HG02973 (cell line): ENCODE results near the gene SH3BP1.
"Not testable (repeated sequence)": the region's sequence is repeated elsewhere in the genome, so short reads cannot be mapped to it uniquely, and the experiment has no call there.

Experiments used
- ATAC-seq: cut with Tn5 transposase; IDR thresholded peaks from one replicate; pipeline ENCODE4 v1.9.1; 2021; ENCODE audit warnings: moderate library complexity; ENCODE audit not compliant: unreplicated experiment

The SH3BP1 gene

DNA sequence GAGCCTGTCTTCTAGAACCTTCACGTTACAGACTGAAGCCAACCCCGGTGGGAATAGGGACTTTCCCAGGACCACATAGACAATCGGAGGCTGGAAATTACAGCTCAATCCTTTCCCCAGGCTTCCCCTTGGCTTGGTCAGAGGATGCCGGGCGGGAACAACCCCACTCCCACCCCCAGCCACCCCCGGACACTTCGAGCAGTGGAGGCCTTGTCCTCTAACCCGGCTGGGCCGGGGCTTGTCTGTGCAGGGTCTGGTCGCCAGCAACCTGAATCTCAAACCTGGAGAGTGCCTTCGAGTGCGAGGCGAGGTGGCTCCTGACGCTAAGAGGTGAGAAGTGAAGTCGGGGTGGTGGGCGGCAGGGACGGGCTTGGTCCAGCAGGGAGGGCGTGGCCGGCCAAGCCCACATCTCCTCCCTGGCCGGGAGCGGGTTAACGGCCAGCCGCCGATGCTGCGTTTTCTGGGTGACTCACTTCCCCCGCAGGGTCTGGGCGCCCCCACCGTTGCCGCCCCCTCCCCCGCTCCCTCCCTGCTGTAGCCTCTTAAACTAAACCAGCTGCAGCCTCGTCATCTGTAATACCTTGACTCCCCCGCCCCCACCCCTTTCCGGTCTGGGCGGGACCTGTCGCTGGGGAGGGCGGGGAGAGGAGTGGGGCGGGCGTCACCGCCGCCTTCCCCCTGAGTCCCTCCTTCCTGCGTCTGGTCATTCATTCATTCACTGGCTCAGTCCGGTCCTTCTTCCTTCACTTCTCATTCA lies 37.4 kb downstream of the SH3BP1 start:
- no peak for ATAC-seq

DNA sequence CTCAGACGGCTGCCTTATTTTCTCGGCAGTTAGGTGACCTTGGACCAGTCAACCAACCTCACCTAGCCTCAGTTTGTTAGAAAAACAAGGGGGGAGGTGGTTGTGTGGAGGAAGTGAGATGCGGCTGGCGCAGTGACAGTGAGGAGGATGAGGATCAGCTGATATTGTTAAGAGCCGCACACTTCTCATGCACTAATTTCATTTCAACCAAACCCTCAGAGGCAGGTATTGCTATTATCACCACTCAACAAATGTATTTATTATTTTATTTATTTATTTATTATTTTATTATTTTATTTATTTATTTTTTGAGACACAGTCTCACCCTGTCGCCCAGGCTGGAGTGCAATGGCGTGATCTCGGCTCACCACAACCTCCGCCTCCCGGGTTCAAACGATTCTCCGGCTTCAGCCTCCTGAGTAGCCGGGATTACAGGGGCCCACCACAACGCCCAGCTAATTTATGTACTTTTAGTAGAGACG lies 38.1 kb downstream of the SH3BP1 start:
- ATAC-seq, result no peak

DNA sequence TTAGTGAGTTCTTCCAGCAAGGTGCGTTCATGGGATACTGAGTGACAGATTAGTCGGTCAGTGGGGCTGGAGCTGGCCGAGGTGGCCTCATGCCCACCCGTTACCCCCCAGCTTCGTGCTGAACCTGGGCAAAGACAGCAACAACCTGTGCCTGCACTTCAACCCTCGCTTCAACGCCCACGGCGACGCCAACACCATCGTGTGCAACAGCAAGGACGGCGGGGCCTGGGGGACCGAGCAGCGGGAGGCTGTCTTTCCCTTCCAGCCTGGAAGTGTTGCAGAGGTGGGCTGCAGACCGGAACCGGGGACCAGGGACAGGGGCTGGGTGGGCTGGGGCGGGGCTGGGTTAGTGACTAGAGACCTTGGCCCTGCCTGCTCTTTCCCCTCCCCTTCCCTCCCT lies 38.9 kb downstream of the SH3BP1 start:
- ATAC-seq, result no peak

DNA sequence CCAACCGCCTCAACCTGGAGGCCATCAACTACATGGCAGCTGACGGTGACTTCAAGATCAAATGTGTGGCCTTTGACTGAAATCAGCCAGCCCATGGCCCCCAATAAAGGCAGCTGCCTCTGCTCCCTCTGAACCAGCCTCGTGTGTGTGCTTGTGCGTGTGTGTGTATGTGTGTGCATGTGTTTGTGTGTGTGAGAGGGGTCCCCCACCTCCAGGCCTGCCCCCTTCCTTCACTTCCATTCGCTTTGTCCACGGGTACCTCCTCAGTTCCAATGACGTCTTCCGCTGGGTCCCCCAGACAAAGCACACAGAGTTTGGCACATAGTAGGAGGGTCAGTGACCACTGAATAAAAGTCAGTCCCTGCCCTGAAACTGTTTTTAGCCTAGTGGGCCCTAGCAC lies 40.2 kb downstream of the SH3BP1 start:
- ATAC-seq, result no peak

DNA sequence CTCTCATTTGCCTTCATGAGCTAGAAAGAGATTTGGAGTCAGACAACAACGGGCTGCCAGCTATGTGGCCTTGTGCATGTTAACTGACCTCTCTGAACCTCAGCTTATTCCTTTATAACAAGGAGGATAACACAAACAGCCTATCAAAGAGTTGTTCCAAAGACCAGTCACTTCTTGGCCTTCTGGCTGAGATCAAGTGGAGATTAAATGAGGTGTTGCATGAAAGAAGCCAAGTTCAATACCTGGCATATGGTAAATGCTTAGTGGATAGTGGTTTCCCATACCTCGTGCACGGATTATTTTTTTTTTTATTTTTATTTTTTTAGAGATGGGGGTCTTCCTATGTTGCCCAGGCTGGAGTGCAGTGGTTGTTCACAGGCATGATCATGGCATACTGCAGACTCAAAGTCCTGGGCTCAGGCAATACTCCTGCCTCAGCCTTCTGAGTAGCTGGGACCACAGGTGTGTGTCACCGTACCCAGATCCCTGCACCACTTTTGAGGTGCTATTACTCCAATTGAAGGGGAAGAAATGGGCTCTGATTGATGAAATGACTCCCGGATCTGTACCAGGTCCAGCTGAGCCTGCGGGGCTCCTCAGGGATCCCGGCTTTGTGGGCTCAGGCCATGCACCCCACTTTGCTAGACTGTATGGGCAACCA lies 40.9 kb downstream of the SH3BP1 start:
- no peak for ATAC-seq

DNA sequence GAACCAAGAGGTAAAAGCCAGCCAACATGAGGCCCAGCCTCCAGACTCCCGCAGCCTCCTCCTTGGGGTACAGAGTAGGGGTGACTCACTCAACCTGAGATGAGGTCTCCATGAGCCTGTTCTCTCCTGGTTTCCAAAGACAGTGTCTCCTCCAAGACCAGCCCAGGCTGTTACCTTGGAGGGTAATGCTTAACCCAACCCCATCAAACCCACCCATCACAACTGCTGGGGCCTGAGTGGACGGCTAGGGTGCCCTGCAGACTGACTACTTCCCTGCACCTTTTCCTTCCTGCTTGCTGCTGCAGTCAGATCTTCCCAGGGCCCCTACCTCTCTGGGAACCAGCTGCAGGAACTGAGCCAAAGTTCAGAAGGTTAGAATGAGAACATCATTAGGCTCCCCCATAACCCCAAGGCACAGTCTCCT lies 41.5 kb downstream of the SH3BP1 start:
- ATAC-seq, result no peak

DNA sequence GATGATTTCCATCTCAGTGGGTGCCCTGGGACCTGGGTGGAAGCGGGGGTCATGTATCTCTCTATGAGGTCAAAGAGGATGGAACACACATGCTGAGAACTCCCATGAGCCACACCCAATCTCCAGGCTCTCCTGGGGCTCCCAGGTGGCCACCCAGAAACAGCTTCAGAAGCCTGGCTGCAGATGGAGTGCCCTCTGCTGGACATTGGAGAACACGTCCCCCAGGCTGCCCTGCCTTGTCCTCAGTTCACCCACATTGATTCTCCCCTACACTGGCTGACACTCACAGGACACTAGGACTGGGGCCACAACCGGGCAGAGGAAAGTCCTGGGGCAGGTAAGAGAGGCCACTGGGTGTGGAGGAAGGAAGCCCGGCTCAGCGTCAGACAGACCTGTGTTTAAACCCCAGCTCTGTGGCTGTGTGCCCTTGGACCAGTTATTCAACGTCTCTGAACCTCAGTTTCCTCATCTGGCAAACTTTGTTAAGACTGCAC lies 42.1 kb downstream of the SH3BP1 start:
- ATAC-seq, result no peak

DNA sequence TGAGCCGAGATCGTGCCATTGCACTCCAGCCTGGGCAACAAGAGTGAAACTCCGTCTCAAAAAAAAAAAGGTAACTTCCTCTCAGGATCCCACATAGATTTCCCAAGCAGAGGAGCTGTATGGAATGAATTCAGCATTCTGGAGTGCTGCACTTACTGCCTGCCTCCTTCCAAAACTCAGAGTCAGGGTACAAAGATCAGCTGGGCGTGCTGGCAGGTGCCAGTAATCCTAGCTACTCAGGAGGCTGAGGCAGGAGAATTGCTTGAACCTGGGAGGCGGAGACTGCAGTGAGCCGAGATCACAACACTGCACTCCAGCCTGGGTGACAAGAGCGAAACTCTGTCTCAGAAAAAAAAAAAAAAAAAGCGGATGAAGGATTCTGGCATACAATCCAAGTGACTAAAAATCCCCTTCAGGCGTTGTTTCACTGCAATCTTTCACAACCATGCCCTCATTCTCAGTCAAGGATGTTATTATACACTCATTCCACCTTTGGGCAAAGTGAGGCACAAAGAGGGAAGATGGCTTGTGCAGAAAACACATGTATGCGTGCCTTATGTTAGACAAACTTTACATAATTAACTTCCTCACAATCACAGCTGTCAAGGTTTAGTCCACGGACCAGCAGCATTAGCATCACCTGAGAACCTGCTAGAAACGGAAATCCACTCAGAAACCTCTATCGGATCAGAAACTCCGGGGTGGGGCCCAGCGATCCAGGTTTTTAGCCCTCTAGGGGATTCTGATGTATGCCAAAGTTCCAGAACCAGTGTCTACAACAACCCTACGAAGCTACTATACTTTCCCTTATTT lies 45.5 kb downstream of the SH3BP1 start:
- no peak for ATAC-seq

DNA sequence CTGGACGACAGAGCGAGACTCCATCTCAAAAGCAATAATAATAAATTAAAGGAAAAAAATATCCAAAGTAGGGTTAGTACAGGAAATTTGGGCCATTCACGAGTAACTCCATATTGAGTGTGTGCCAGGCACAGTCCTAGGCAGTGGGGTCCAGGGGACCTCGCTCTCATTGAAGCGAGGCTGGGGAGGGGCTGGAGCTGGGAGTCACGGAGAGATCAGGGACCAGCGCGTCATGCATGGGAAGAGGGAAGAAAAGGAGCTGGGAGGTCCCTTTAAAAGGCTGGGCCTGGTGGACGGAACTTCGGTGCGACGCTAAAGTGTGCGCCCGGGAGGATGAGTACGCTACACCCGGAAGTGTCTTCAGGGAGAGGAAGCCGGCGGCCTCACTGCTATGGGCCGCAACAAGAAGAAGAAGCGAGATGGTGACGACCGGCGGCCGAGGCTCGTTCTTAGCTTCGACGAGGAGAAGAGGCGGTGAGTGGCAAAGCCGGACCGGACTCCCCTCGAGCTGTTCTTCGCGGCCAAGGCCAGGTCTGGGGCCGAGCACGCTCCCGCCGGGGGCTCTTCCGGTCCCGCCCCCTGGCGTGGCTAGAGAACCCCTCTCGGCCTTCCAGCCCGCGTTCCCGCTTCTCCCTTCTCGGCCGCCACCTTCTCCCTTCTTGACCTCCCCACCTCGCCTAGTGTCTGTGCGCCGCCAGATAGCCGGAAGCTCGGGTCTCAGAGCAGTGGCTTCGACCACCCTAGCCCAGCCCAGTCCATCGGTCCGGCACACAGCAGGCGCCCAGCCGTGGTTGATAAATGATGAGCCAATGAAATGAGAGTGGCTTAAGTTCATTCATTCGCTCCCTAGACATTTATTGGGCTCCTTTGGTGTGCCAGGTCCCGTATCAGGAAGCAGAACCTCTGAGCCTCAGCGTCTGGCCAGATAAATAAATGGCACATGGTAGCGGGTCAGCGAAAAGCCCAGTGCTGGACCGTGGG lies 46.8 kb downstream of the SH3BP1 start, which contains the start of gene NOL12:
TSS of gene NOL12 (plus strand) at position 342 of the 981 bp plus-strand sequence. CDS start at position 392, 50 bp downstream.
- ATAC-seq, result peak; percentile 51

DNA sequence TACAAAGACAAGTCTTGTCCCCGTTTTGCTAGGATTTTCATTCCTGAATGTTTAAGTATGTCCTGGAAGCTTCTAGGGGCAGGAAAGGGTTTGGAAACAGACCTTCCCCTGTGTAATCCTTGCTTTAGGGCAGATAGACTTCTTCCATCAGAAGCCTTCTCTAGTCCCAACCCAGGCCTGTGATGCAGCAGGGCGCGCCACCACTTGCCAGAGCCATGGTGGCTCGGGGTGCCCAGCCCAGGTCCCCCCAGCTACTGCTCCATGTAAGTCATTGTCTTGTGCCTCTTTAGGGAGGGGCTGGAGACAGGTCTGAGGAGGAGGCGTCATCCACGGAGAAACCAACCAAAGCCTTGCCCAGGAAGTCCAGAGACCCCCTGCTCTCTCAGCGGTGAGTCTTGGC lies 50.9 kb downstream of the SH3BP1 start:
- no peak for ATAC-seq

DNA sequence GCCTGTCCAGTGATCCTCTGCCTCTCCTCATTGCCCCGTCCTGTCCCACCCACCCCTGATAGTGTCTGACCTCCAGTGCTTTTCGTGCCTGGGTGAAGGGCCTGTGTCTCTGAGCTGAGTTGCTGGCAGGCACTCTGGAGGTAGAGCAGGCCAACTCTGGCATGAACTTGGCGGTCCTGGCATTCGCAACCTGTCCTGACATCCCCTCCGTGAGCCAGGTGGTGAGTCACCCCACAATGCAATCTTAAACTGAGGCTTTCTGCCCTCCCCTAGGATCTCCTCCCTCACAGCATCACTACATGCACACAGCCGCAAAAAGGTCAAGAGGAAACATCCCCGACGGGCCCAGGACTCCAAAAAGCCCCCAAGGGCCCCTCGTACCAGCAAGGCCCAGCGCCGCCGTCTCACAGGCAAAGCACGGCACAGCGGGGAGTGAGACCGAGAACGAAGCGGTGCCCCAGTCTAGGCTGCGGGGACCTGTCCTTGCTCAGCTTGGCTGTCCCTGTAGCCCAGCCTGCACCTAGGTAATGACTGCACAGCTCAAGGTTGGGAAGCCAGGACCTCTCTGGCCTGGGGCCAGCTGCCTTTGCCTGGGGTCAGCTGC lies 51.5 kb downstream of the SH3BP1 start:
- ATAC-seq, result no peak

DNA sequence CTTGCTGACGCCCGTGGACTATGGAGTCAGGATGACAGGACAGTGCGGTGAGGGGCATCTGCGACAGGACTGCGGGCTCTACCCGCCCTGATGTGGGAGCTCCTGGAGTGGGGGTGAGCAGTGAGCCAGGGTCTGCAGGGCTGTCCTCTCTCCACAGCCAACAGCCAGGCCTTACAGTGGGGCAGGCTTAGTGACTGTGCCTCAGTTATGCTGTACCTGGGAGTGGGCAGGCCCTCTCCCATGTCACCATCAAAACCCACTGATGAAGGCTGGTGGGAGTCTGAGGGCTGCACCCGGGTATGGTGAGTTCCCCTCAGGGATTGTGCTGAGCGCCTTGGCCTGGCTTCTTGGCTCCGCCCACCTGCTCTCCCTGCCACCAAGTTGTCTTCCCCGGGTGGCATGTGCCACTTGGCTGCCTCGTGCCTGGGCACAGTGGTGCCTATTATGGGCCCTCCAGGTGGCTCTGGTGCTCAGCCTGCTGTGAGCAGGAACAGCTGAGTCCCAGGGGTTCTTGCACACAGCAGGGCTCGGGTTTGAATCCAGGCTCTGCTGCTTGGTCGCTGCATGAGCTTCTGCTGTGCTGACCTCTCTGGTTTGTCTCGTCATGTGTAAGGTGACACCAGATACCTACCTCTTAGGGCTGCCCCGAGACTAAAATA lies 53.3 kb downstream of the SH3BP1 start:
- ATAC-seq, result no peak

DNA sequence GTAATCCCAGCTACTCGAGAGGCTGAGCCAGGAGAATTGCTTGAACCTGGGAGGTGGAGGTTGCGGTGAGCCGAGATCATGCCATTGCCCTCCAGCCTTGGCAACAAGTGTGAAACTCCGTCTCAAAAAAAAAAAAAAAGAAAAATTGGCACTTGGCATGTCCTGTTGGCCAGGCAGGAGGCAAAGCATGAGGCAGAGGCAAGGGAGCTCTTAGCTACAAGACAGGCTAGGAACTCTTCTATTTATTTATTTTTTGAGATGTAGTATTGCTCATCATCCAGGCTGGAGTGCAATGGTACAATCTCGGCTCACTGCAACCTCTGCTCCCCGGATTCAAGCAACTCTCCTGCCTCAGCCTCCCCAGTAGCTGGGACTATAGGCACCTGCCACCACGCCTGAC lies 54.7 kb downstream of the SH3BP1 start:
- not testable (repeated sequence) for ATAC-seq

DNA sequence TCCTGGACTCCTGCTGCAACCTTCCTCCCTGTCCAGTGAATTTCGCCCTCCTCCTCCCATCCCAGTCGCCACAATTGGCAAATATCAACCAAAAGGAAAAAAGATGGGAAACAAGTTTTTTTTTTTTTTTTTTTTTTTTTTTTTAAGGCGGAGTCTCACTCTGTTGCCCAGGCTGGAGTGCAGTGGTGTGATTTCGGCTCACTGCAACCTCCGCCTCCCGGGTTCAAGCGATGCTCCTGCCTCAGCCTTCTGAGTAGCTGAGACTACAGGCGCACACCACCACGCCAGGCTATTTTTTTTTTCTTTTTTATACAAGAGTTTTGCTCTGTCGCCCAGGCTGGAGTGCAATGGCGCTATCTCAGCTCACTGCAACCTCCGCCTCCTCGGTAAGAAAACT lies 56.8 kb downstream of the SH3BP1 start:
- ATAC-seq, result not testable (repeated sequence)

DNA sequence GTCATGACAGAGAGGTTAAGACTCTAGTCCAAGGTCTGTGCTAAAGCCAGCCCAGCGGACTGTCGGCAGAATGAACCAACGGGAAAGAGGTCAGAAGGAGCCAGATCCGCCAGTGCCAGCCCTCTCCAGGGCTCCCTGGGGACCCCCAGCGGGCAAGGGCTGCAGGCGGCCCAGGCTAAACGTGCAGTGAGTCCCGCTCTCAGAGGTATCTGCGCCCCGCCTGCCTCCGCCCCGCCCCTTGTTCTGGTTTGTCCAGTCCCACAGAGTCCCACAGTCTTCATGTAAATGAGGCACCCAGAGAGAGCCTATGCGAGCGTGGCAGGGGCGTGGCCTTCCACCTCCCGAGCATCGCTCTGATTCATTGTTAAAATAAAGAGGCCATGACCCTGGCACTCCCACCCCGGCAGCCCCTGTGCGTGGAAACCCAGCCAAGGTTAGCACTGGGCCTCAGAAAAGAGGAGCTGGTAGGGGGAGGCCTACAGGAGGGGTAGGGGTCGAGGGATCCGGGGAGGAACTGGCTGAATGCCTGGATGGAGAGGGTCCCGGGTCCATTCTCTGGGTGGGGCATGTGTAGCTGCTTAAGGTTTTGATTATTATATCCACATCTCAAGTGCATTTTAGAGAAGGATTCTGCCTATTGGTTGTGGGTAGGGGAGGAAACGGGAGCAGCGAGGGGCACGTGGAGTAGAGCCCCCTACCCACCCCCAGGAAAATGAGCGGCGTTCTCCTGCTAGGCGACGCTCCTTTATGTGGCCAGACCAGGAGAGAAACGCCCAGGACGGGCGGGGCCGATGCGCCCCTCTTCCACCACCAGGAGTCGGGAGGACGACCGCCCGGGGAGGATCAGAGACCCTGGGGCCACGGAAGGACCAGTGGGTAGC lies 57.4 kb downstream of the SH3BP1 start, which contains the start of gene TRIOBP:
TSS of gene TRIOBP (plus strand) at position 392 of the 881 bp plus-strand sequence. CDS start 4,318 bp downstream, outside the sequence.
- ATAC-seq, result peak; percentile 91

DNA sequence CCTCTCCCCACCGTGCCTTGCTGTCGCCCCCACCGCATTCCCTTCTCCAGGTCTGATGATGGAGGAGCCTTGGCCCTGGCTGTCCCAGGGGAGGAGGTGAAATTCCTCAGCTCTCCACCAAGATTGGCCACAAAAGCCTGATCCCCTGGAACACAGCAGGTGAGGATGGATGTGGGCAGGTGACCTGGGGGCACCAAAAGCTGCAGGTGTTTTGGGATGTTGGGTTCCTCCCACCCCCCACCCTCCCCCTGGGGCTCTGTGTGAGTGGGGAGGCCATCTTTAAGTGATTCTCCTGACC lies 58.0 kb downstream of the SH3BP1 start:
- ATAC-seq, result no peak

DNA sequence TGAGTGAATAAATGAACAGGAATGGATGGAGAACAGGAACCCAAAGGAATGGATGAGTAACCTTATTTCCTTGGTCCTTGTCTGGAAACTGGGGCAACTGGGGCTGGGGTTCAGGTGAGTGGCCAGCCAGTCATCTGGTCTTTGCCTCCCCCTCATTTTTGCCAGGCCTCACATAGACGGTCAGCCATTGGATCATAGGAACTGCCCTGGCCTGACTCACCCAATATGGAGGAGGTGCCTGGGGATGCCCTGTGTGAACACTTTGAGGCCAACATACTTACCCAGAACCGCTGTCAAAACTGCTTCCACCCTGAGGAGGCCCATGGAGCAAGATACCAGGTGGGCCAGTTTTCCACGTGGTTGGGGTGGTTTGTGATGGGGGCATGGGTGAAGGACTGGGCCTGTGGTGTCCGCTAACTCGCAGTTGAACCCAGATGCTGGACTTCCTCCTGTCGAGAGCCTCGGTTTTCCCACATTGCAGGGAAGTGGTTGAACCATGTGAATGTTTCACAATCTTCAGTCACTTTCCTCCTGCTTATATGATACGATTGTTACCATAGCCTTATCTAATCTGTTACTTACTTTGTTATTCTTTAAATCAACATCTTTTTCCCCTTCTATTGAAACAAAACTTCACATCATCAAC lies 61.8 kb downstream of the SH3BP1 start:
- no peak for ATAC-seq

DNA sequence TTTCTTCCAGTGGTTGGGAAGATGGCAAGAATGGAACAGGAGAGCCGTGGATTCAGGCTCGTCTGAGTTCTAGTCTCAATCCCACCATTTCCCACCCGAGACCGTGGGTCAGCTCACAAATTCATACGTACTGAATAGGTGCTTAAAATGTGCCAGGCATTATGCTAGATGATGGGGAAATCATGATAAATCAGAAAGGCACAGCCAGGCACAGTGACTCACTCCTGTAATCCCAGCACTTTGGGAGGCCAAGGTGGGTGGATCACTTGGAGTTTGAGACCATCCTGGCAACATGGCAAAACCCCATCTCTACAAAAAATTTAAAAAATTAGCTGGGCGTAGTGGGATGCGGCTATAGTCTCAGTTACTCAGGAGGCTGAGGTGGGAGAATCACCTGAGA lies 64.4 kb downstream of the SH3BP1 start:
- ATAC-seq, result no peak
